Upper lobe of left lung (tissue), 4 donors: ENCODE results near the gene TXNRD2.

Experiments
- CTCF ChIP-seq, 6 experiments: fragments of 450-650 bp in 4 of 6; fragments of 200-600 bp in 2 of 6; sonication (generic) in 2 of 6; IDR thresholded peaks; one replicate each; pipeline ENCODE4 v1.5.1; 2016 to 2019; ENCODE audit warnings: antibody characterized with exemption in 6 of 6
- POLR2AphosphoS5 ChIP-seq, 2 donors: sonication (generic); formaldehyde crosslinking; IDR thresholded peaks; one replicate each; pipeline ENCODE4 v1.5.1; 2017; ENCODE audit warnings: antibody characterized with exemption in 2 of 2

- TF ChIP-seq POLR2AphosphoS5 (IDR thresholded peaks at IDR 0.05) (no peak), CTCF (IDR thresholded peaks at IDR 0.05) (no peak)
Measured at GRCh38 chr22:19884954-19885751, 56.5 kb downstream of the TXNRD2 start.
